IMR-90 (cell line): ENCODE measurements around the gene AJAP1.

Source experiments
- CEBPB ChIP-seq: IDR thresholded peaks from 2 replicates; pipeline ENCODE4 v1.6.1; 2012; ENCODE audit warnings: low read depth, low read length, improper control_type of control experiment
- CTCF ChIP-seq: conservative IDR thresholded peaks from 2 replicates; pipeline ENCODE4 v1.5.1; 2012; ENCODE audit warnings: mild to moderate bottlenecking, low read depth, low read length, improper control_type of control experiment
- FOS ChIP-seq: fragments of 150-350 bp; IDR thresholded peaks from 2 replicates; pipeline ENCODE4 v1.6.1; 2016; ENCODE audit warnings: low read depth, low read length
- MAFK ChIP-seq: IDR thresholded peaks from 2 replicates; pipeline ENCODE4 v1.6.1; 2012; ENCODE audit warnings: low read depth, low read length, improper control_type of control experiment
- POLR2A ChIP-seq: IDR thresholded peaks from 2 replicates; pipeline ENCODE4 v1.6.1; 2012; ENCODE audit warnings: mild to moderate bottlenecking, low read depth, low read length

GRCh38 chr1:4768553-4768952 is 114.1 kb downstream of the AJAP1 start:
- TF ChIP-seq CTCF (no peak), FOS (no peak), MAFK (no peak), POLR2A (no peak), CEBPB (no peak)
